GM23338 (cell line): ENCODE results near the gene DNAJB6.

ENCODE experiments used
- CREB1 ChIP-seq: fragments of 250-450 bp; sonication (Bioruptor Pico); IDR thresholded peaks from 2 replicates; pipeline ENCODE4 v1.5.0; 2020; ENCODE audit warnings: low read depth, mild to moderate bottlenecking, moderate library complexity
- EZH2 ChIP-seq: fragments of 200-600 bp; sonication (generic); IDR thresholded peaks from one replicate; pipeline ENCODE4 v1.8.0; 2017; ENCODE audit warnings: antibody characterized with exemption, mild to moderate bottlenecking, low read depth; ENCODE audit not compliant: unreplicated experiment
- EZH2phosphoT487 ChIP-seq: fragments of 200-600 bp; sonication (generic); IDR thresholded peaks from one replicate; pipeline ENCODE4 v1.8.1; 2018; ENCODE audit warnings: antibody characterized with exemption; ENCODE audit not compliant: unreplicated experiment
- JUNB ChIP-seq: IDR thresholded peaks from one replicate; pipeline ENCODE4 v1.6.1; 2016; ENCODE audit warnings: antibody characterized with exemption; ENCODE audit not compliant: unreplicated experiment
- NANOG ChIP-seq: IDR thresholded peaks from 2 replicates; pipeline ENCODE4 v1.6.1; 2016; ENCODE audit warnings: antibody characterized with exemption, borderline replicate concordance
- POLR2AphosphoS5 ChIP-seq: IDR thresholded peaks from 2 replicates; pipeline ENCODE4 v1.6.1; 2016; ENCODE audit warnings: antibody characterized with exemption, low read depth
- ZNF114 ChIP-seq: fragments of 250-450 bp; sonication (Bioruptor Pico); IDR thresholded peaks from 2 replicates; pipeline ENCODE4 v1.5.0; 2020; ENCODE audit warnings: mild to moderate bottlenecking, moderate library complexity
- TF ChIP-seq, protein P1 (sequence below), 2 experiments: fragments of 200-600 bp in 1 of 2; sonication (generic) in 1 of 2; conservative IDR thresholded peaks; 2 replicates each; pipeline versions ENCODE4 v1.5.1 to v1.6.1; 2016 to 2017; ENCODE audit warnings: antibody characterized with exemption in 2 of 2, low read depth in 2 of 2, mild to moderate bottlenecking in 2 of 2, moderate library complexity in 1 of 2
- TF ChIP-seq, protein P2 (sequence below): IDR thresholded peaks from one replicate; pipeline ENCODE4 v1.6.1; 2018; ENCODE audit warnings: antibody characterized with exemption; ENCODE audit not compliant: unreplicated experiment
- TF ChIP-seq, protein P3 (sequence below): IDR thresholded peaks from 2 replicates; pipeline ENCODE4 v1.6.1; 2016; ENCODE audit warnings: antibody characterized with exemption
- TF ChIP-seq, protein P4 (sequence below): fragments of 250-450 bp; sonication (Bioruptor Pico); IDR thresholded peaks from 2 replicates; pipeline ENCODE4 v1.5.0; 2020; ENCODE audit warnings: mild to moderate bottlenecking, moderate library complexity

- TF ChIP-seq POLR2AphosphoS5, result no peak
- TF ChIP-seq, protein P1, sequence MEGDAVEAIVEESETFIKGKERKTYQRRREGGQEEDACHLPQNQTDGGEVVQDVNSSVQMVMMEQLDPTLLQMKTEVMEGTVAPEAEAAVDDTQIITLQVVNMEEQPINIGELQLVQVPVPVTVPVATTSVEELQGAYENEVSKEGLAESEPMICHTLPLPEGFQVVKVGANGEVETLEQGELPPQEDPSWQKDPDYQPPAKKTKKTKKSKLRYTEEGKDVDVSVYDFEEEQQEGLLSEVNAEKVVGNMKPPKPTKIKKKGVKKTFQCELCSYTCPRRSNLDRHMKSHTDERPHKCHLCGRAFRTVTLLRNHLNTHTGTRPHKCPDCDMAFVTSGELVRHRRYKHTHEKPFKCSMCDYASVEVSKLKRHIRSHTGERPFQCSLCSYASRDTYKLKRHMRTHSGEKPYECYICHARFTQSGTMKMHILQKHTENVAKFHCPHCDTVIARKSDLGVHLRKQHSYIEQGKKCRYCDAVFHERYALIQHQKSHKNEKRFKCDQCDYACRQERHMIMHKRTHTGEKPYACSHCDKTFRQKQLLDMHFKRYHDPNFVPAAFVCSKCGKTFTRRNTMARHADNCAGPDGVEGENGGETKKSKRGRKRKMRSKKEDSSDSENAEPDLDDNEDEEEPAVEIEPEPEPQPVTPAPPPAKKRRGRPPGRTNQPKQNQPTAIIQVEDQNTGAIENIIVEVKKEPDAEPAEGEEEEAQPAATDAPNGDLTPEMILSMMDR (conservative IDR thresholded peaks at IDR 0.05; ENCODE audit: low read depth in 2 of 2), result no peak
- TF ChIP-seq CREB1 (CRISPR knock-in tag), result no peak
- TF ChIP-seq, protein P2, sequence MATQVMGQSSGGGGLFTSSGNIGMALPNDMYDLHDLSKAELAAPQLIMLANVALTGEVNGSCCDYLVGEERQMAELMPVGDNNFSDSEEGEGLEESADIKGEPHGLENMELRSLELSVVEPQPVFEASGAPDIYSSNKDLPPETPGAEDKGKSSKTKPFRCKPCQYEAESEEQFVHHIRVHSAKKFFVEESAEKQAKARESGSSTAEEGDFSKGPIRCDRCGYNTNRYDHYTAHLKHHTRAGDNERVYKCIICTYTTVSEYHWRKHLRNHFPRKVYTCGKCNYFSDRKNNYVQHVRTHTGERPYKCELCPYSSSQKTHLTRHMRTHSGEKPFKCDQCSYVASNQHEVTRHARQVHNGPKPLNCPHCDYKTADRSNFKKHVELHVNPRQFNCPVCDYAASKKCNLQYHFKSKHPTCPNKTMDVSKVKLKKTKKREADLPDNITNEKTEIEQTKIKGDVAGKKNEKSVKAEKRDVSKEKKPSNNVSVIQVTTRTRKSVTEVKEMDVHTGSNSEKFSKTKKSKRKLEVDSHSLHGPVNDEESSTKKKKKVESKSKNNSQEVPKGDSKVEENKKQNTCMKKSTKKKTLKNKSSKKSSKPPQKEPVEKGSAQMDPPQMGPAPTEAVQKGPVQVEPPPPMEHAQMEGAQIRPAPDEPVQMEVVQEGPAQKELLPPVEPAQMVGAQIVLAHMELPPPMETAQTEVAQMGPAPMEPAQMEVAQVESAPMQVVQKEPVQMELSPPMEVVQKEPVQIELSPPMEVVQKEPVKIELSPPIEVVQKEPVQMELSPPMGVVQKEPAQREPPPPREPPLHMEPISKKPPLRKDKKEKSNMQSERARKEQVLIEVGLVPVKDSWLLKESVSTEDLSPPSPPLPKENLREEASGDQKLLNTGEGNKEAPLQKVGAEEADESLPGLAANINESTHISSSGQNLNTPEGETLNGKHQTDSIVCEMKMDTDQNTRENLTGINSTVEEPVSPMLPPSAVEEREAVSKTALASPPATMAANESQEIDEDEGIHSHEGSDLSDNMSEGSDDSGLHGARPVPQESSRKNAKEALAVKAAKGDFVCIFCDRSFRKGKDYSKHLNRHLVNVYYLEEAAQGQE, result no peak
- no peak for TF ChIP-seq EZH2
- no peak for TF ChIP-seq NANOG
- no peak for TF ChIP-seq JUNB
- TF ChIP-seq EZH2phosphoT487, result no peak
- TF ChIP-seq, protein P3, sequence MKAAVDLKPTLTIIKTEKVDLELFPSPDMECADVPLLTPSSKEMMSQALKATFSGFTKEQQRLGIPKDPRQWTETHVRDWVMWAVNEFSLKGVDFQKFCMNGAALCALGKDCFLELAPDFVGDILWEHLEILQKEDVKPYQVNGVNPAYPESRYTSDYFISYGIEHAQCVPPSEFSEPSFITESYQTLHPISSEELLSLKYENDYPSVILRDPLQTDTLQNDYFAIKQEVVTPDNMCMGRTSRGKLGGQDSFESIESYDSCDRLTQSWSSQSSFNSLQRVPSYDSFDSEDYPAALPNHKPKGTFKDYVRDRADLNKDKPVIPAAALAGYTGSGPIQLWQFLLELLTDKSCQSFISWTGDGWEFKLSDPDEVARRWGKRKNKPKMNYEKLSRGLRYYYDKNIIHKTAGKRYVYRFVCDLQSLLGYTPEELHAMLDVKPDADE, result no peak
- TF ChIP-seq ZNF114 (CRISPR knock-in tag), result no peak
- TF ChIP-seq, protein P4, sequence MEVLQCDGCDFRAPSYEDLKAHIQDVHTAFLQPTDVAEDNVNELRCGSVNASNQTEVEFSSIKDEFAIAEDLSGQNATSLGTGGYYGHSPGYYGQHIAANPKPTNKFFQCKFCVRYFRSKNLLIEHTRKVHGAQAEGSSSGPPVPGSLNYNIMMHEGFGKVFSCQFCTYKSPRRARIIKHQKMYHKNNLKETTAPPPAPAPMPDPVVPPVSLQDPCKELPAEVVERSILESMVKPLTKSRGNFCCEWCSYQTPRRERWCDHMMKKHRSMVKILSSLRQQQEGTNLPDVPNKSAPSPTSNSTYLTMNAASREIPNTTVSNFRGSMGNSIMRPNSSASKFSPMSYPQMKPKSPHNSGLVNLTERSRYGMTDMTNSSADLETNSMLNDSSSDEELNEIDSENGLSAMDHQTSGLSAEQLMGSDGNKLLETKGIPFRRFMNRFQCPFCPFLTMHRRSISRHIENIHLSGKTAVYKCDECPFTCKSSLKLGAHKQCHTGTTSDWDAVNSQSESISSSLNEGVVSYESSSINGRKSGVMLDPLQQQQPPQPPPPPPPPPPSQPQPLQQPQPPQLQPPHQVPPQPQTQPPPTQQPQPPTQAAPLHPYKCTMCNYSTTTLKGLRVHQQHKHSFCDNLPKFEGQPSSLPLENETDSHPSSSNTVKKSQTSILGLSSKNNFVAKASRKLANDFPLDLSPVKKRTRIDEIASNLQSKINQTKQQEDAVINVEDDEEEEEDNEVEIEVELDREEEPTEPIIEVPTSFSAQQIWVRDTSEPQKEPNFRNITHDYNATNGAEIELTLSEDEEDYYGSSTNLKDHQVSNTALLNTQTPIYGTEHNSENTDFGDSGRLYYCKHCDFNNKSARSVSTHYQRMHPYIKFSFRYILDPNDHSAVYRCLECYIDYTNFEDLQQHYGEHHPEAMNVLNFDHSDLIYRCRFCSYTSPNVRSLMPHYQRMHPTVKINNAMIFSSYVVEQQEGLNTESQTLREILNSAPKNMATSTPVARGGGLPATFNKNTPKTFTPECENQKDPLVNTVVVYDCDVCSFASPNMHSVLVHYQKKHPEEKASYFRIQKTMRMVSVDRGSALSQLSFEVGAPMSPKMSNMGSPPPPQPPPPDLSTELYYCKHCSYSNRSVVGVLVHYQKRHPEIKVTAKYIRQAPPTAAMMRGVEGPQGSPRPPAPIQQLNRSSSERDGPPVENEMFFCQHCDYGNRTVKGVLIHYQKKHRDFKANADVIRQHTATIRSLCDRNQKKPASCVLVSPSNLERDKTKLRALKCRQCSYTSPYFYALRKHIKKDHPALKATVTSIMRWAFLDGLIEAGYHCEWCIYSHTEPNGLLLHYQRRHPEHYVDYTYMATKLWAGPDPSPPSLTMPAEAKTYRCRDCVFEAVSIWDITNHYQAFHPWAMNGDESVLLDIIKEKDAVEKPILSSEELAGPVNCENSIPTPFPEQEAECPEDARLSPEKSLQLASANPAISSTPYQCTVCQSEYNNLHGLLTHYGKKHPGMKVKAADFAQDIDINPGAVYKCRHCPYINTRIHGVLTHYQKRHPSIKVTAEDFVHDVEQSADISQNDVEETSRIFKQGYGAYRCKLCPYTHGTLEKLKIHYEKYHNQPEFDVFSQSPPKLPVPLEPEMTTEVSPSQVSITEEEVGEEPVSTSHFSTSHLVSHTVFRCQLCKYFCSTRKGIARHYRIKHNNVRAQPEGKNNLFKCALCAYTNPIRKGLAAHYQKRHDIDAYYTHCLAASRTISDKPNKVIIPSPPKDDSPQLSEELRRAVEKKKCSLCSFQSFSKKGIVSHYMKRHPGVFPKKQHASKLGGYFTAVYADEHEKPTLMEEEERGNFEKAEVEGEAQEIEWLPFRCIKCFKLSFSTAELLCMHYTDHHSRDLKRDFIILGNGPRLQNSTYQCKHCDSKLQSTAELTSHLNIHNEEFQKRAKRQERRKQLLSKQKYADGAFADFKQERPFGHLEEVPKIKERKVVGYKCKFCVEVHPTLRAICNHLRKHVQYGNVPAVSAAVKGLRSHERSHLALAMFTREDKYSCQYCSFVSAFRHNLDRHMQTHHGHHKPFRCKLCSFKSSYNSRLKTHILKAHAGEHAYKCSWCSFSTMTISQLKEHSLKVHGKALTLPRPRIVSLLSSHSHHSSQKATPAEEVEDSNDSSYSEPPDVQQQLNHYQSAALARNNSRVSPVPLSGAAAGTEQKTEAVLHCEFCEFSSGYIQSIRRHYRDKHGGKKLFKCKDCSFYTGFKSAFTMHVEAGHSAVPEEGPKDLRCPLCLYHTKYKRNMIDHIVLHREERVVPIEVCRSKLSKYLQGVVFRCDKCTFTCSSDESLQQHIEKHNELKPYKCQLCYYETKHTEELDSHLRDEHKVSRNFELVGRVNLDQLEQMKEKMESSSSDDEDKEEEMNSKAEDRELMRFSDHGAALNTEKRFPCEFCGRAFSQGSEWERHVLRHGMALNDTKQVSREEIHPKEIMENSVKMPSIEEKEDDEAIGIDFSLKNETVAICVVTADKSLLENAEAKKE (CRISPR knock-in tag), result no peak
Observed at GRCh38 chr7:157445246-157445955, 108.6 kb downstream of the DNAJB6 start.
